ENCODE data around the gene TBL3.

DNA sequence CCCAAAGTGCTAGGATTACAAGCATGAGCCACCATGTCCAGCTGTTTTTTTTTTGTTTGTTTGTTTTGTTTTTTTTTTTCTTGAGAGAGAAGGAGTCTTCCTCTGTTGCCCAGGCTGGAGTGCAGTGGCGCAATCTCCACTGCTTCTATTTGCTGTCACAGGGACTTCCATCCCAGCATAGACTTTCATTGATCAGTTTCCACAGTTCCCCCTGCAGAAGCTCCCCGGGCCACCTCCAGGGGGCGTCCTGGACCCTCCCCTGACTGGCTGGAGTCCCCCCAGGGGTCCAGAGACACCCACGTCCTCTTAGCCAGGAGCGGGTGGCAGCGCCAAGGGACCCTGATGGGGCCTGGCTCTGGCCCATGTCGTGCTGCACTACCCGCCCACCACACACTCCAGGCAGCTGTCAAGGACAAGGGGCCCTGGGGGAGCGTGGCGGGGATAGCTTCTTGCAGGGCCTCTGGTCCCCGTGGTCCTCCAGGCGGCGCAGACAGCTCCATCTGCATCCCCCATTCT is 44.6 kb downstream of the TBL3 start:
- TF ChIP-seq, protein P1, sequence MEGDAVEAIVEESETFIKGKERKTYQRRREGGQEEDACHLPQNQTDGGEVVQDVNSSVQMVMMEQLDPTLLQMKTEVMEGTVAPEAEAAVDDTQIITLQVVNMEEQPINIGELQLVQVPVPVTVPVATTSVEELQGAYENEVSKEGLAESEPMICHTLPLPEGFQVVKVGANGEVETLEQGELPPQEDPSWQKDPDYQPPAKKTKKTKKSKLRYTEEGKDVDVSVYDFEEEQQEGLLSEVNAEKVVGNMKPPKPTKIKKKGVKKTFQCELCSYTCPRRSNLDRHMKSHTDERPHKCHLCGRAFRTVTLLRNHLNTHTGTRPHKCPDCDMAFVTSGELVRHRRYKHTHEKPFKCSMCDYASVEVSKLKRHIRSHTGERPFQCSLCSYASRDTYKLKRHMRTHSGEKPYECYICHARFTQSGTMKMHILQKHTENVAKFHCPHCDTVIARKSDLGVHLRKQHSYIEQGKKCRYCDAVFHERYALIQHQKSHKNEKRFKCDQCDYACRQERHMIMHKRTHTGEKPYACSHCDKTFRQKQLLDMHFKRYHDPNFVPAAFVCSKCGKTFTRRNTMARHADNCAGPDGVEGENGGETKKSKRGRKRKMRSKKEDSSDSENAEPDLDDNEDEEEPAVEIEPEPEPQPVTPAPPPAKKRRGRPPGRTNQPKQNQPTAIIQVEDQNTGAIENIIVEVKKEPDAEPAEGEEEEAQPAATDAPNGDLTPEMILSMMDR (IDR thresholded peaks at IDR 0.05) = peak; percentile 69
- TF ChIP-seq ZFX (IDR thresholded peaks at IDR 0.05; ENCODE audit: borderline replicate concordance) = no peak
